ENCODE measurements around the gene CCT8. TPM values are rescaled to one million over a fixed set of nuclear protein-coding genes. Genes with fewer than 3 reads are reported as not detected.

Gene CCT8
- total RNA-seq, 1 experiment from 2014 or later = 356 TPM

GRCh38 chr21:29025328-29025713 is 48.1 kb downstream of the CCT8 start:
- H3T11ph ChIP-seq (ENCODE audit: low read length) = no peak overlapping the region
- H3K4me2 ChIP-seq (ENCODE audit: insufficient read depth, insufficient read length, low read length) = peak overlapping the region; percentile 91
- Mint-ChIP-seq H3K4me1 (peaks cover 10% of the 10 kb centered on the region in 2 experiments; a peak in 3 of 4 replicates), H3K4me3 (peak overlapping the region; percentile 98 to 99), H3K27me3 (ENCODE audit: low read depth) (no peaks in the 10 kb centered on the region), H3K36me3 (ENCODE audit: insufficient read depth in 1 of 3, low read depth in 3 of 3) (peaks cover 3 to 24% (median 18%) of the 10 kb centered on the region in 3 experiments; a peak in 5 of 7 replicates), H3K9me3 (0 out of 5 replicates have a peak, but pooled peaks cover 0 to 3% of the 10 kb centered on the region in 2 experiments), H3K27ac (peak overlapping the region in 2 of 3 experiments; percentile 100; a peak in 4 of 7 replicates)
- peaks cover 9% of the 10 kb centered on the region for H3K23me2 ChIP-seq (ENCODE audit: insufficient read length, low read depth, low read length, poor library complexity, severe bottlenecking)
- no peaks in the 10 kb centered on the region for H3K27me3 ChIP-seq (ENCODE audit: insufficient read depth, low read length)
- no peak overlapping the region for H2BK120ac ChIP-seq (ENCODE audit: low read depth, low read length, poor library complexity, severe bottlenecking)
- H2BK15ac ChIP-seq (ENCODE audit: low read depth, low read length) = no peak overlapping the region
- no peak overlapping the region for H4K5ac ChIP-seq (ENCODE audit: insufficient read length, low read depth, low read length)
- no peak overlapping the region for H3K4ac ChIP-seq (ENCODE audit: low read depth, low read length)
- no peak overlapping the region for H2AK5ac ChIP-seq (ENCODE audit: insufficient read length, low read length)
- H3K56ac ChIP-seq (ENCODE audit: insufficient read length, low read depth, low read length) = no peak overlapping the region
- H4K91ac ChIP-seq (ENCODE audit: insufficient read length, low read depth, low read length) = no peak overlapping the region
- H3K18ac ChIP-seq (ENCODE audit: insufficient read length, low read depth, low read length) = no peak overlapping the region
- peaks cover 2% of the 10 kb centered on the region; the same call in 1 of the 2 replicates for H3K79me2 ChIP-seq (ENCODE audit: insufficient read depth, low read length)
- H2AFZ ChIP-seq (ENCODE audit: low read length) = peak overlapping the region; percentile 59
- H2BK12ac ChIP-seq (ENCODE audit: insufficient read length, low read depth, low read length) = no peak overlapping the region
- H3K14ac ChIP-seq (ENCODE audit: insufficient read depth, low read length) = no peak overlapping the region
- H3K9me3 ChIP-seq (ENCODE audit: control insufficient read depth, low read depth, low read length) = no peaks in the 10 kb centered on the region
- H3K4me1 ChIP-seq (ENCODE audit: insufficient read depth, low read length) = no peaks in the 10 kb centered on the region
- H4K20me1 ChIP-seq (ENCODE audit: control insufficient read depth, insufficient read depth, insufficient read length) = no peaks in the 10 kb centered on the region
- H3K27ac ChIP-seq (ENCODE audit: insufficient read length, low read depth, low read length) = no peak overlapping the region
- no peaks in the 10 kb centered on the region for H3K79me1 ChIP-seq (ENCODE audit: insufficient read depth, low read depth, low read length, poor library complexity, severe bottlenecking)
- no peak overlapping the region for H2BK5ac ChIP-seq (ENCODE audit: insufficient read length, low read length)
- no peak for DNase-seq
- no peak overlapping the region for H4K8ac ChIP-seq (replicated peaks; ENCODE audit: insufficient read length, low read depth, low read length)
- H3K9ac ChIP-seq (ENCODE audit: extremely low read depth, insufficient read length, low read length) = peak overlapping the region; percentile 88
- H3K23ac ChIP-seq (ENCODE audit: insufficient read length, low read depth, low read length) = no peak overlapping the region
- WGBS (ENCODE audit: extremely low coverage, insufficient read length, low lambda C conversion rate) = no CpG with 5 or more reads among the region's 6 CpGs
- no peak overlapping the region for H2BK20ac ChIP-seq (ENCODE audit: low read depth, low read length, poor library complexity, severe bottlenecking)
- TF ChIP-seq CTCF (conservative IDR thresholded peaks at IDR 0.05) = no peak

All from H9 (cell line).